Keratinocyte (primary cell): ENCODE results near the gene CPLX3. TPM values are rescaled to one million over a fixed set of nuclear protein-coding genes. Genes with fewer than 3 reads are reported as not detected.

Experiments used
- DNase-seq: peaks from one replicate; pipeline ENCODE4 v3.0.0-alpha.2; 2011; ENCODE audit warnings: low read depth, missing footprints, low spot score
- FAIRE-seq: peaks from 2 replicates; lab custom pipeline; 2011; peaks lifted over from hg19 to GRCh38; lab: Jason Lieb, UNC
- H2AFZ ChIP-seq: 2 replicates; pipeline ENCODE4 v1.6.0; 2012; ENCODE audit warnings: low read length, control low read depth, inconsistent platforms; ENCODE audit not compliant: control insufficient read depth
- H3K27ac ChIP-seq: 2 replicates; pipeline ENCODE4 v1.5.1; 2011; ENCODE audit warnings: low read length; ENCODE audit not compliant: control insufficient read depth, insufficient read depth
- H3K27me3 ChIP-seq: 3 replicates; pipeline ENCODE4 v1.6.0; 2011; ENCODE audit warnings: low read length; ENCODE audit not compliant: control insufficient read depth, insufficient read depth; ENCODE audit errors: extremely low read depth
- H3K36me3 ChIP-seq, 2 experiments: 2 replicates in 1 of 2; 3 replicates in 1 of 2; pipeline ENCODE4 v1.5.1; 2011; ENCODE audit warnings: low read length in 2 of 2, mild to moderate bottlenecking in 1 of 2; ENCODE audit not compliant: control insufficient read depth in 2 of 2, insufficient read depth in 2 of 2; ENCODE audit errors: extremely low read depth in 1 of 2
- H3K4me1 ChIP-seq: 3 replicates; pipeline ENCODE4 v1.5.1; 2011; ENCODE audit warnings: low read length; ENCODE audit not compliant: control insufficient read depth, insufficient read depth; ENCODE audit errors: extremely low read depth
- H3K4me2 ChIP-seq: 3 replicates; pipeline ENCODE4 v1.6.0; 2011; ENCODE audit warnings: low read depth, low read length; ENCODE audit not compliant: control insufficient read depth, insufficient read depth; ENCODE audit errors: extremely low read depth
- H3K4me3 ChIP-seq, 3 experiments: fragments of 200-600 bp in 1 of 3; sonication (generic) in 1 of 3; 2 replicates in 2 of 3; 3 replicates in 1 of 3; pipeline ENCODE4 v1.5.1; 2011 to 2016; ENCODE audit warnings: low read length in 3 of 3, mild to moderate bottlenecking in 3 of 3, control low read depth in 2 of 3, inconsistent platforms in 1 of 3, low read depth in 1 of 3, mixed read lengths in 1 of 3, mixed run types in 1 of 3, moderate library complexity in 1 of 3; ENCODE audit not compliant: control insufficient read depth in 2 of 3, insufficient read depth in 2 of 3; ENCODE audit errors: extremely low read depth in 1 of 3
- H3K79me2 ChIP-seq: 2 replicates; pipeline ENCODE4 v1.6.0; 2012; ENCODE audit warnings: low read length; ENCODE audit not compliant: control insufficient read depth, insufficient read depth
- H3K9ac ChIP-seq: 3 replicates; pipeline ENCODE4 v1.6.0; 2011; ENCODE audit warnings: low read length; ENCODE audit not compliant: control insufficient read depth, insufficient read depth; ENCODE audit errors: extremely low read depth
- H3K9me1 ChIP-seq: 3 replicates; pipeline ENCODE4 v1.6.0; 2011; ENCODE audit warnings: low read length; ENCODE audit not compliant: control insufficient read depth, insufficient read depth; ENCODE audit errors: extremely low read depth
- H3K9me3 ChIP-seq: 2 replicates; pipeline ENCODE4 v1.5.1; 2012; ENCODE audit warnings: low read depth, low read length; ENCODE audit not compliant: control insufficient read depth
- H4K20me1 ChIP-seq: 3 replicates; pipeline ENCODE4 v1.6.0; 2011; ENCODE audit warnings: low read length; ENCODE audit not compliant: control insufficient read depth, insufficient read depth; ENCODE audit errors: extremely low read depth
- EZH2 ChIP-seq: IDR thresholded peaks from one replicate; pipeline ENCODE4 v1.6.1; 2012; ENCODE audit warnings: inconsistent platforms, mild to moderate bottlenecking, low read length, moderate library complexity
- dilution Hi-C: fragments of 300-500 bp; cut with MboI; formaldehyde crosslinking; loops from one replicate; pipeline ENCODE4 v1.7.0; 2020; ENCODE audit warnings: low sequenced_read_pairs; ENCODE audit not compliant: extremely low pct_ligation_motif_present
- polyA plus RNA-seq, 5 experiments: library from polyadenylated mRNA; depleted of rRNA in 3 of 5; stranded (reverse) in 3 of 5; stranded (forward) in 1 of 5; unstranded in 1 of 5; fragments of >200 nt; gene quantifications; 1 replicate in 1 of 5; 2 replicates in 3 of 5; 3 replicates in 1 of 5; pipeline versions ENCODE4 v1.2.1 to v1.2.3, GENCODE V29; 2011 to 2012; ENCODE audit warnings: missing spikeins in 2 of 5, low read depth in 1 of 5, low replicate concordance in 1 of 5
- TF ChIP-seq, protein P1 (sequence below), 3 experiments: IDR thresholded peaks in 1 of 3; conservative IDR thresholded peaks in 1 of 3; optimal IDR thresholded peaks in 1 of 3; 2 replicates in 2 of 3; 3 replicates in 1 of 3; pipeline versions ENCODE3 to v1.5.1; 2011; ENCODE audit warnings: low read length in 3 of 3, mild to moderate bottlenecking in 3 of 3, moderate library complexity in 2 of 3, control low read depth in 1 of 3, inconsistent platforms in 1 of 3; ENCODE audit not compliant: insufficient read depth in 2 of 3; ENCODE audit errors: extremely low read depth in 1 of 3

The CPLX3 gene
- polyA plus RNA-seq, 1 donor (not counting 4 experiments of a cell fraction or from before 2014, with no cell fraction given), result not detected

DNA sequence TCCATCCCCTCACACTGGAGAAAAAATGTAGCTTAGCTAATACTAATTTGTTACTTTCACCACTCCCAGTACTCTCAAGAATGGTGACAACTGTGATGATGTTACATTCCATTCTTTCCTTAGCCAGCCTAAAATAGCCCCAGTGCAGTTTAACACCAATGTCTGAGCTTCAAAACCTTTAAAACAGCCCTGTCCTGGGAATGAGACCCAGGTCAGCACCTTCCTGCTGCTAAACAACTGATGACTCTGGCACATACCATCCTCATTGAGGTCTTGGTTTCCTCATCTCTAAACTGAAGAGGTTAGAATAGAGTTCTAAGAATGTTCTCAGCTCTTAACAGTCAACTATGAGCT lies 42.9 kb downstream of the CPLX3 start:
- peak overlapping the region; percentile 68 for H3K4me2 ChIP-seq
- peaks cover 57% of the 10 kb centered on the region for H3K79me2 ChIP-seq
- H3K27ac ChIP-seq, result no peak overlapping the region
- no peak for FAIRE-seq
- peaks cover 0 to 3% of the 10 kb centered on the region in 2 experiments for H3K36me3 ChIP-seq
- no peaks in the 10 kb centered on the region for H3K9me3 ChIP-seq
- H2AFZ ChIP-seq, result no peak overlapping the region
- peaks cover 69% of the 10 kb centered on the region for H3K4me1 ChIP-seq
- H3K9me1 ChIP-seq, result peaks cover 6% of the 10 kb centered on the region
- H3K27me3 ChIP-seq, result no peaks in the 10 kb centered on the region
- no peak for TF ChIP-seq EZH2
- TF ChIP-seq, protein P1, sequence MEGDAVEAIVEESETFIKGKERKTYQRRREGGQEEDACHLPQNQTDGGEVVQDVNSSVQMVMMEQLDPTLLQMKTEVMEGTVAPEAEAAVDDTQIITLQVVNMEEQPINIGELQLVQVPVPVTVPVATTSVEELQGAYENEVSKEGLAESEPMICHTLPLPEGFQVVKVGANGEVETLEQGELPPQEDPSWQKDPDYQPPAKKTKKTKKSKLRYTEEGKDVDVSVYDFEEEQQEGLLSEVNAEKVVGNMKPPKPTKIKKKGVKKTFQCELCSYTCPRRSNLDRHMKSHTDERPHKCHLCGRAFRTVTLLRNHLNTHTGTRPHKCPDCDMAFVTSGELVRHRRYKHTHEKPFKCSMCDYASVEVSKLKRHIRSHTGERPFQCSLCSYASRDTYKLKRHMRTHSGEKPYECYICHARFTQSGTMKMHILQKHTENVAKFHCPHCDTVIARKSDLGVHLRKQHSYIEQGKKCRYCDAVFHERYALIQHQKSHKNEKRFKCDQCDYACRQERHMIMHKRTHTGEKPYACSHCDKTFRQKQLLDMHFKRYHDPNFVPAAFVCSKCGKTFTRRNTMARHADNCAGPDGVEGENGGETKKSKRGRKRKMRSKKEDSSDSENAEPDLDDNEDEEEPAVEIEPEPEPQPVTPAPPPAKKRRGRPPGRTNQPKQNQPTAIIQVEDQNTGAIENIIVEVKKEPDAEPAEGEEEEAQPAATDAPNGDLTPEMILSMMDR (optimal IDR thresholded peaks at IDR 0.05 in 1 of 3, IDR thresholded peaks at IDR 0.05 in 1 of 3, conservative IDR thresholded peaks at IDR 0.05 in 1 of 3; ENCODE audit: extremely low read depth in 1 of 3, insufficient read depth in 2 of 3, low read length in 3 of 3), result no peak
- no peak for DNase-seq
- H4K20me1 ChIP-seq, result peaks cover 13% of the 10 kb centered on the region
- no peak overlapping the region for H3K9ac ChIP-seq
- H3K4me3 ChIP-seq, result no peak overlapping the region
- dilution Hi-C loops, result no loop called here

DNA sequence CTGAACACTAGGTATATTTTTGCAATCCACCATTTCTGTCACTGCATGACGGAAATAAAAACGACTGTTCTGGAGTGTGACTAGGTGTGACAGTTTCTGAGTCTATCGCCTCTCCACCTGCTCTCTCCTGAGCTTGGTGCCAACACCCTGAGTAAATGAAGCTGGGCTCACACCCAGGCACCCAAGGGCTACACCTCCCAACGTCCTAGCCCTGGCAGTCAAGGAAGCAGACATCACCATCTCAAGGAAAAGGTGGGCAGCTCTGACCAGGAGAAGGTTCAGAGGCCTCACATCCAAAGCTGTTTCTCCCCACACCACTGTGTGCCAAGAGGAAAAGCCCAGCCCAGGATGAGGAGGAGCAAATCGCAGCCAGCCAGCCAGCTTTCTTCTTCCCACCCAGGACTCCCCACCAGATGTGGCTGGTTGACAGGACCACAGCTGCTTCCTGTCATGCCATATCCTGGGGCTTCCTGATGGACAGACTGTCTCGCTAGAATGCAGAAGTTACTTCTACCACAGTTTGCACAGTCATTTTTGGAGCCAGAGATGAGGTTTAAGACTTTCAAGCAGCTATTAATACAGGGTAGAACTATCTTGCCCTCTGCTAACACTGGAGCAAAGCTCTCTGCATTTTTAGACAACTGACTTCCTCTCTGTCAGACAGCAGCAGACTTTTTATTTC lies 43.4 kb downstream of the CPLX3 start:
- Histone ChIP-seq H2AFZ (no peak overlapping the region), H3K4me1 (peaks cover 64% of the 10 kb centered on the region), H3K9ac (no peak overlapping the region), H3K27ac (no peak overlapping the region), H3K4me2 (peak overlapping the region; percentile 68), H3K79me2 (peaks cover 53% of the 10 kb centered on the region), H3K36me3 (peaks cover 0 to 3% of the 10 kb centered on the region in 2 experiments), H4K20me1 (peaks cover 13% of the 10 kb centered on the region), H3K9me1 (peaks cover 4% of the 10 kb centered on the region), H3K9me3 (no peaks in the 10 kb centered on the region), H3K27me3 (no peaks in the 10 kb centered on the region), H3K4me3 (peak overlapping the region in 1 of 3 experiments; percentile 19)
- DNase-seq (no peak), FAIRE-seq (no peak)
- no peak for TF ChIP-seq EZH2
- TF ChIP-seq, protein P1 (optimal IDR thresholded peaks at IDR 0.05 in 1 of 3, IDR thresholded peaks at IDR 0.05 in 1 of 3, conservative IDR thresholded peaks at IDR 0.05 in 1 of 3; ENCODE audit: extremely low read depth in 1 of 3, insufficient read depth in 2 of 3, low read length in 3 of 3), result no peak
- dilution Hi-C loops, result no loop called here
